Right ventricle myocardium superior (tissue), 1 donor: ENCODE measurements around the gene ADGRG7. TPM values are rescaled to one million over a fixed set of nuclear protein-coding genes. Genes with fewer than 3 reads are reported as not detected.
A peak's percentile ranks its signal among the peaks of the same experiment; 100 is the strongest.

ENCODE experiments used
- ATAC-seq: fragments of 200-7000 bp; cut with Tn5 transposase; one replicate; pipeline ENCODE4 v1.9.1; 2020; ENCODE audit warnings: mild to moderate bottlenecking; ENCODE audit not compliant: poor library complexity
- DNase-seq: peaks from one replicate; pipeline ENCODE4 v3.0.0-alpha.2; 2020
- intact Hi-C: fragments of 100-400 bp; cut with DNase I; formaldehyde crosslinking; loops from one replicate; pipeline ENCODE4 v1.11.2; 2022
- total RNA-seq: library from RNA; stranded (reverse); fragmentation: NEBNext Ultra II Directional; extraction: Animal tissue kit (Norgen Biotek cat#: 25700); gene quantifications from one replicate; pipeline ENCODE4 v1.2.1, GENCODE V29; 2021
- donor health status: DM: no; HTN: yes; CAD: no; lungs with severe emphysema.

ADGRG7 gene
- total RNA-seq, 1 donor from 2014 or later = not detected

DNA sequence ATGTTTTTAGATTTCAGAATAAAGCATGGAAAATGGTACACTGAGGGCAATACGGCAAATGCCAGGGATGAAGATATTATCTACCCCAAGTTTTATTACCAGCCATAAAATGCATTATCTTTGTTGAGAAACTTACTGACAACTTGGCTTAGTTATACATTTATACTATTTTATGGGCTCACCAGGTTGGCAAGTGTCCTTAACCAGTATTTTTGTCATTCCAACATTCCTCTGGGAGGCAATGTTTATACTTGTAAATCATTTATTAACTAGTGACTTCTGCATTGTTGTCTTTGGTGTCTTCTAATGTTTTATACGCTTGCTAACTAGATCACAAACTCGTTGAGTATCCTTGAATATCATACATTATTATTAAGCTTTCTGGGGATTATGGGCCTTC, 18.0 kb upstream of the ADGRG7 start:
- ATAC-seq (no peak), DNase-seq (no peak)
- intact Hi-C loops = loop anchor here (2.0 to 10.0 kb wide), 3 partner anchors 129 to 759 kb away; no protein-coding TSS in a partner anchor

DNA sequence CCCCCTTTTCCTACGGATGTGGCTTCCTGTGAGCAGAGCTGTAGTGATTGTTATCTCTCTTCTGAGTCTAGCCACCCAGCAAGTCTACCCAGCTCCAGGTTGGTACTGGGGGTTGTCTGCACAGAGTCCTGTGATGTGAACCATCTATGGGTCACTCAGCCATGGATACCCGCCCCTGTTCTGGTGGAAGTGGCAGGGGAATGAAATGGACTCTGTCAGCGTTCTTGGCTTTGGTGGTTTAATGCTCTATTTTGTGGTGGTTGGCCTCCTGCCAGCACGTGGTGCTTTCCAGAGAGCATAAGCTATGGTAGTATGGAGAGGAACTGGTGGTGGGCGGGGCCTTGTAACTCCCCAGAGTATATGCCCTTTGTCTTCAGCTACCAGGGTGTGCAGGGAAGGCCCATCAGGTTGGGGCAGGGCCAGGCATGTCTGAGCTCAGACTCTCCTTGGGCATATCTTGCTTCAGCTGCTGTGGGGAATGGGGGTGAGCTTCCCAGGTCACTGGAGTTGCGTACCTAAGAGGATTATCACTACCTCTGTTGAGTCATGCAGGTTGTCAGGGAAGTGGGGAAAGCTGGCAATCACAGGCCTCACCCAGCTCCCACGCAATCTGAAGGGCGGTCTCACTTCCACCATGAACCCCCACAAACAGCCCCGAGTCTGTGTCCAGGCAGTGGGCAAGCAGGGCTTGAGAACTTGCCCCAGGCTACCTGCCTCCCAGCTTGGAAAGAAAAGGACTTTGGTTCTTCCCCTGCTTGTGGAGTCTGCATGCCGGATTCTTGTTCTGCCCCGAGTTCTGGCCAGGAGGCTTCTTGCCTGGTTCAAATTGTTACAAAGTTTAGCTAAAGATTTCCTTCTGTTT, 9.0 kb upstream of the ADGRG7 start:
- intact Hi-C loops = no loop called here
- no peak for ATAC-seq
- DNase-seq = no peak

DNA sequence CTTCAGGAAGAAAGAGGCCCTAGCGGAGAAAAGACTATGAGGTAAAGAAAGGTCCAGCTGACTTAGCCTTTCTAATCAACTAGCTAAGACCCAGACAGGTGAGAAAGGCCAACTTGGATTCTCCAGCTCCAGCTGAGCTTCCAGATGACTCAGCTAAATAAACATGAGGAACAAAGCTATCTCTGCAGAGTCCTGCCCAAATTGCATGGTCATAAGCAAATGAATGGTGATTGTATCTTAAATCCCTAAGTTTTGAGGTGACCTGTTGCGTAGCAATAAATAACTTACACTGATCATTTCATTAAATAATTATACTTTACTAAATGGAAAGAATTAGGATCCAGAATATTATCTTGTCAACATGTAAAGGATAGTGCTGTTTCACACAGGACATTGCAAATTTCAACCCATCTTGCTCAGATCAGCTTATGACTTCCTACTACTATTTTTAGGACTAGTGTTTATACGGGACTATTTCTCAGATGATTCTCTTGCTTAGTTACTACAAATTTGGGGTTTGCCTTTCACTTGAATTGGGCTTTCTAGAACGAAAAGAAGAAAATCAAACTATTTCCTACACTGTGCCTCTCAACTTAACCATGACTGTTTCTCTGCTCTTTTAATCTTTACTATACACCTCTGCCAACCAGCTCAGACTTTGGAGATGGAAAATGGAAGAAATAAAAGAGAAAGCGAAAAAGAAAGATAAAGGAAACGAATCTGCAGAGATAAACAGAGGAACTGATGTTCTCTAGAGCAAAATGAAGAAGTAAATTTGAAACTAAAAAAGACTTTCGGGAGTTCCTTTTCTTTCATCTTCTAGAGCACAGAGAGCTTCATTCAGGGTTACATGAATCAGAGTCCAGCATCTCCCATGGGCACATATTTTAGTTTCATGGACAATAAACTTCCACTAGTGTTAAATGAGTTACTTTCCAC, 6.6 kb upstream of the ADGRG7 start:
- intact Hi-C loops = no loop called here
- no peak for DNase-seq
- ATAC-seq = peak; percentile 38

DNA sequence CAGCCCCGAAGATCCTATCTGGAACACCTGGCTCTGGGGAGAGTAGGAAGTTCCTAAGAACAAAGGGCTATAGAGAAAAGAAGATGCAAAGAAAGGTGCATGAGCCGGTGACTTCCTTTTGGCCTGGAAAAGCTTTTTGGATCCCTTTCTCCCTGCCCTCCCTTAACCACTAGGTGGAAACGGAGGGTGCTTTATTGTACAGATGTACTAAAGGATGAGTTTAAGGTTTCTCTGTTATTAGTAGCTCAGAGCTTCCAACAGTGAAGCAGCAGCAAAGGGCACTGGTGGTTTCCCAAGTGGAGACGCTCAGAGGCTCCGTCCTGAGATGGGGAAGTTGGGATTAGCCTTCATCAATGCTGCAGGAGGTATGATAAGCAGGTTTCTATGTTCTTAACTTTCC, 5.9 kb upstream of the ADGRG7 start:
- intact Hi-C loops = no loop called here

DNA sequence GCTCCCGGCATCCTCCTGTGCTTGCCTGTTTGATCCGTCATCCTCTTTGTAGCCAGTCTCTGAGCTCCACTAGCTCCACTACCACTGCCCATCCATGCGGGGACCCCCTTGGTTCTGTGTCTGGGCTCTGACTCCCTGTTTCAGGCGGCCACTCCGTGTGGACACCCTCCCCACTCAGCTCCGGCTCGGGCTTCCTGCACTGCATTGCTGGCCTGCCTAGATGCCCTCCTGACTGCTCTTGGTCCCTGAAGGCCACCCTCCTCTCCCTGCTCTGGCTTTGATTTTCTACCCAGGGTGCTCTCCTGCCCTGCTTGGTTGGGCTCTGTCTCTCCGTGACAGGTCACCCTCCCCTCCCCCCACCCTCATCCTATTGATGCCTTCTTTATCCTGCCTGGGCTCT, 4.0 kb upstream of the ADGRG7 start:
- ATAC-seq (no peak), DNase-seq (no peak)
- intact Hi-C loops = no loop called here

More for the DNA sequence above, 5.9 kb upstream of the ADGRG7 start:
- peak; percentile 60 for ATAC-seq
- no peak for DNase-seq

DNA sequence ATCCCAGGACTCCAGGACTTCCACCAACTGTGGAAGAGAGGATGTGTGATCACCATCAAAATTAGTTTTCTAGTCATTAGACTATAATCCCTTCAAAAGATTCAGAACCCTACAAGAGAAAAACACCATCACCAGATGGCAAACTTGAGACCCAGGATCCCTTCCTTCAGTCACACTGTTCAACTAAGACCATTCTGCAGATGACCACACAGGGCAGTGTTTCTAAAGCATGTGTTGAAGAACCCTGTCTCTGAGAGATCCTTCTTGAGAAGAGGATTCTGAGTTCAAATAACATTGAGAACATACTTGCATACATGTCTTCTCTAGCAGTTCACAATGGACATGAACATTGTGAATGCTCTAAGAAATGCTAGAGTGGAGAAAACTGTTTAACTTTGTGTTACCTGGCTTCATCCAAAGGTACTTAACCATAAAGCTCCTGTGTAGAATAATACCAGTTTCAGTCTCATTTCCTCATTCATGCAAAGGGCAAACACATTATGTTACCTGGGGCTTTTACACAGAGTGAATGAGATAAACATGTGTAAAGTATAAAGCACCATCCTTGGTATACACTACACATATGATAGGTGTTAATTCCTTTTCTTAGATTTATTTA, 2.4 kb upstream of the ADGRG7 start:
- DNase-seq (no peak), ATAC-seq (no peak)
- intact Hi-C loops = no loop called here

DNA sequence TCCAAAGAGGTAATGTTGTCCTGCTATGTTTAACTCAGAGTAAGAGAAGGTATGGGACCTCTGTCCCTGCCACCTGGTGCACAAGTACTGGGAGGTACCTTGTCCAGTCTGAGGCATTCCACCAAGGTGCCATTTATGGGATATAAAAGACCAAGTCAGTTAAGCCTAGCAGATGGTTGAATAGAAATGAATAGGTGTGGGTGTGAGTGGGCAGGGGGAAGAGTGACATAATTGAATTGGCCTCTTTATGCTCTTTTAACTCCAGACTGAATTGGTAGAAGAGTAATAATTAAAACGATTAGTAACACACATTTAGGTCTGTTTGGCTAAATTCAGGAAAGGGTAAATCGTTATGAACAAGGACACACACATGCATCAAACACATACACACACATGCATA, 562 bp downstream of the ADGRG7 start:
- intact Hi-C loops = no loop called here
- no peak for ATAC-seq
- no peak for DNase-seq

DNA sequence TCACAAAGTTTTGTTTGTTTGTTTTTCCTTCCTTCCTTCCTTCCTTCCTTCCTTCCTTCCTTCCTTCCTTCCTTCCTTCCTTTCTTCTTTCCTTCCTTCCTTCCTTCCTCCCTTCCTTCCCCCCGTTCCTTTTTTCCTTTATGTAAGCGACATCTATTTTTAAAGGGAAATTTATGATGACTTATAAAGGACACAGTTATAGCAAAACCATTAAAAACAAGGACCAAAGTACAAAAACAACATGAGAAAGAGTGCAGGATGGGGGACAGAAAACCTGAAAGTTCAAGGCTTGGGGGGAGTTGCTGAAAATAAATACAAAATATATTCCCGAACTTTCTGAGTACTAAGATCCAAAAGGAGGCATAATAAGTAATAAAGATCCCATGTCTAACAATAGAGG, 1.8 kb downstream of the ADGRG7 start:
- intact Hi-C loops = no loop called here
- no peak for DNase-seq
- ATAC-seq = no peak

DNA sequence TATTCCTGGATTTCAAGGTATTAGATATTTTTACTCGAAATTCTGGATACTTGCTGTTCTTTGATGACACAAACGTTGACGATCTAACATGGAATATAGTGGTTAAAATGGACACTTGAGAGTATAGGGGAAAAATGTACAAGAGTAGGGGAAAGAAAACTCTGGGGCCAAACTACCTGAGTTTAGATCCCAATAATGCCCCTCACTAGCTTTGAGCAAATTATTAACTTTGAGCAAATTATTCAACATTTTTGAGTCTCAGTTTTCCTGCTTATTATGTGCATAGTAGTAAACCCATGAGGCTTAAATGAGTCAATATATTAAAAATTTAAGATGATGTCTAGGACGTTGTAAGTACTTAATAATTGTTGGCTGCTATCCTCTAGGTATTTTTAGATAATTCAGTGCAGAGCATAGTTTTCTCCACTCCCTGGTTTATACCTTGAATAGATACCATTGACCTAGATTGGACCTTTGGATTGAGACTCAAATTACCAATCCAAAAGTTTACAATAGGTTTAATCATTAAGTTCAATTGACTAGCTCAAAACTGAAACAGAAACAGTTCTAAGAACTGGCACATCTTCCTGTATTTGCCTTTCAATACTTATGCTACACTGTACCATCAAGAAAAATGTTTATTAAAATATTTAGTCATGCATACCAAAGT, 4.5 kb downstream of the ADGRG7 start:
- ATAC-seq (no peak), DNase-seq (no peak)
- intact Hi-C loops = no loop called here

DNA sequence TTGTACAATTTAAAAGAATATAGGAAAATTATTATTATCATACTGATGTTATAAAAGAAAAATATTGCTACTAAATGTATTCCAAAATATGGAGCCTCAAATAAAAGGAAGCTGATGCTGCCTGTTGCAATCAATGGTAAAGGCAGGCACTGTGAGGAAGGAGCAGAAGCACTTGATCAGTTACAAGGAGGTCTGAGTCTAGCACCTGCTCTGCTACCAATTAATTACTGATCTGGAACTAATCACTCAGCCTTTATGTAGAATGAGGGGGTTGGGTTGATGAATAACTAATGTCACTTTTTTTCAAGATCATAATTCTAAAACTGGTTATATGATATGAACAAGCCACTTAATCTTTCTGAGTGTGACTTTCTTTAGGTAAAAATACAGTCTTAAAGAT, 5.5 kb downstream of the ADGRG7 start:
- ATAC-seq (no peak), DNase-seq (no peak)
- intact Hi-C loops = no loop called here

DNA sequence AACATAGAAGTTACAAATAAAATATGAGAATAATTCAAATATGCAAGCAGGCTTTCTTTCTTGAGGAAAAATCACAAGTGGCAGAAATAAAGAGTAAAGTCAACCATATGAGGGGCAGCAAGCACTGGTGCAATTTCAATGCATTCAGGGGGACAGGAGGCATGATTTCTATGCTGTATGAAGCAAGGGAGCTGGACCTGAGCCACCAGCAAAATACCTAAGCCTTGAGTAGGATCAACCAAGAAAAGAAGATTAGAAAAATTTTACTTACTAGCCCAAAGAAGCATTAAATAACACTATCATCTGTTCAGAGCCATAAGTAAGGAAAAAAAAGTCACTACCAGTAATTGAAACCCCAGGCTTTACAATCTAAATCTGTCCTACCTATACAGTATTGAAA, 6.3 kb downstream of the ADGRG7 start:
- intact Hi-C loops = no loop called here
- ATAC-seq = no peak

DNA sequence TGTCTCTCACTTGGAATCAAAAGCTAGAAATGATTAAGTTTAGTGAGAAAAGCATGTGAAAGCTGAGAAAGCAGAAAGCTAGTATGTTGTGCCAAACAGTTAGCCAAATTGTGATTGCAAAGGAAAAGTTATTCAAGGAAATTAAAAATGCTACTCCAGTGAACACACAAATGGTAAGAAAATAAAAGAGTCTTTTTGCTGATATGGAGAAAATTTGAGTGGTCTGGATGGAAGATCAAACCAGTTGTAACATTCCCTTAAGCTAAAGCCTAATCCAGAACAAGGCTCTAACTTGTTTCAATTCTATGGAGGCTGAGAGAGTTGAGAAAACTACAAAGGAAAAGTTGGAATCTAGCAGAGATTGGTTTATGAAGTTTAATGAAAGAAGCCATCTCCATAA, 11.8 kb downstream of the ADGRG7 start:
- ATAC-seq (no peak), DNase-seq (no peak)
- intact Hi-C loops = no loop called here

More for the DNA sequence above, 6.3 kb downstream of the ADGRG7 start:
- DNase-seq = no peak

DNA sequence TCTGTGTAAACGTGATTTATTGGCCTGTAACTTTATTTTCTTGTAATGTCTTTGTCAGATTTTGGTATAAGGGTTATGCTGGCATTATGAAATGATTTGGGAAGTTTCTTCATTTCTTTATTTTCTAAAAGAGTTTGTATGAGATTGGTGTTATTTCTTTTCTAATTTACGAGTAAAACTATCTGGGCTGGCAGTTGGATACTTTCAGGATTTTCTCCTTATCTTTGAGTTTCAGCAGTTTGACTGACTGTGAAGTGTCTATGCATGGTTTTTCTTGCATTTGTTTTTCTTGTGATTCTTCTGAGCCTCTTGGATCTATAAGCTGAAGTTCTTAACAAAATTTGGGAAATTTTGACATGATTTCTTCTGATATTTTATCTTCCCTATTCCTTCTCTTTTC, 18.1 kb downstream of the ADGRG7 start:
- DNase-seq (no peak), ATAC-seq (no peak)
- intact Hi-C loops = no loop called here

DNA sequence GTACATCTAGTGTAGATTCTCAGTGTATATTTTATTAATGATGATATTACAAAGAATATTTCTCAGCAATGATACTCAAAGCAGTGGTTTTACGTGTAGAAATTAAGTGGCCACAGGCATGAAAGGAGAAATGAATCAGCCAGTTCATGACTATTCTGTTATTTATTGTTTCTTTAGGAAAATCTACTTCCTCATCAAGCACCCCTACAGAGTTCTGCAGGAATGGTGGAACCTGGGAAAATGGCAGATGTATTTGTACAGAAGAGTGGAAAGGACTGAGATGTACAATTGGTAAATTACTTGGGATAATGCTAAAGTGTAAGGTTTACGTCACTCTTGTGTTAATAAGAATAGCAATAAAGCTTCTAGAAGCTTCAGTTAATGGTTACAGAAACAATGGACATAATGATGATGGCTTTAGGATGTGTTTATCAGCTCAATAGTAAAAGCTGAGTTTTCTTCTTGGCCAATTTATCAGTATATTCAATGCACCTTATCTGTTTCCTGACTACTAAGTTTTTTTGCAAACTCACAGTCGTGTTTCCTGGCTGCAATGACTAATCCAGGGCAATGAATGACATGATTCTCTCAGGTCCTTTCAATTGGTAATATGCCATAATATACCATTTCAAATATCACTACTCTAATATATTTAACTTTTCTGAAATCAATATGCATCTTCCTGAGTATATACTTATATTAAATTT, 20.2 kb downstream of the ADGRG7 start:
- intact Hi-C loops = no loop called here
- ATAC-seq = no peak

DNA sequence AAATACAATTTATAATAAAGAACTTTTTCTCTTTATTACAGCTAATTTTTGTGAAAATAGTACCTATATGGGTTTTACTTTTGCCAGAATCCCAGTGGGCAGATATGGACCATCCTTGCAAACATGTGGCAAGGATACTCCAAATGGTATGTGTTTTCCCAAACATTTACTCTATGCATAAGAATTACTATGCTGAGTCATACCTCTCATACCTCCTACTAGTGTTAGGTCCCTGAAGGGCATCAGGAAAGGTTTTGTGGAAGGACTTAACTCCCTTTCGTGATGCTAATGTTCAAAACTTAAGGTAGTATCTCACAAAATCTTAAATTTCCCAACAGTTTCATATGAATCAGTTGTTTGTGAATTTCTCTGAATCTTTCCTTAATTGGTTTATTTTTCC, 21.3 kb downstream of the ADGRG7 start:
- intact Hi-C loops = no loop called here
- DNase-seq (no peak), ATAC-seq (no peak)

More for the DNA sequence above, 20.2 kb downstream of the ADGRG7 start:
- DNase-seq = no peak

DNA sequence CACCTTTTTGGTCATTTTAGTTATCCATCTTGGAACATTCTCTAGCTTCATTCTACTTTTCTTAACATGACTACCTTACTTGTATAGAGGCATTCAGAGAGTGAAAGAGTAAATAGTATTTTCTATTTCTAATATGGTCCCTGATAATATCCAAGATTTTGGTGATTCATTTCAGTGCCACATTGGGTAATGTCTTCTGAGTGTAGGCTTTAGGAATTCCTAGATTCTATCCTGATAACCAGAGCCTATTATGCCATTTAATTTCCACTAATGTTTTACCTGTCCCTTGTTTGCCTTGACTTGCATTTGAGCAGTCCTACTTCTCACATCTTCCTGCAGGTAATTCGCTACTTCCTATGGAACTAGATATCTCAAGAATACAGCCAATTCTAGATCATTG, 21.8 kb downstream of the ADGRG7 start:
- intact Hi-C loops = no loop called here
- ATAC-seq = no peak
- no peak for DNase-seq

DNA sequence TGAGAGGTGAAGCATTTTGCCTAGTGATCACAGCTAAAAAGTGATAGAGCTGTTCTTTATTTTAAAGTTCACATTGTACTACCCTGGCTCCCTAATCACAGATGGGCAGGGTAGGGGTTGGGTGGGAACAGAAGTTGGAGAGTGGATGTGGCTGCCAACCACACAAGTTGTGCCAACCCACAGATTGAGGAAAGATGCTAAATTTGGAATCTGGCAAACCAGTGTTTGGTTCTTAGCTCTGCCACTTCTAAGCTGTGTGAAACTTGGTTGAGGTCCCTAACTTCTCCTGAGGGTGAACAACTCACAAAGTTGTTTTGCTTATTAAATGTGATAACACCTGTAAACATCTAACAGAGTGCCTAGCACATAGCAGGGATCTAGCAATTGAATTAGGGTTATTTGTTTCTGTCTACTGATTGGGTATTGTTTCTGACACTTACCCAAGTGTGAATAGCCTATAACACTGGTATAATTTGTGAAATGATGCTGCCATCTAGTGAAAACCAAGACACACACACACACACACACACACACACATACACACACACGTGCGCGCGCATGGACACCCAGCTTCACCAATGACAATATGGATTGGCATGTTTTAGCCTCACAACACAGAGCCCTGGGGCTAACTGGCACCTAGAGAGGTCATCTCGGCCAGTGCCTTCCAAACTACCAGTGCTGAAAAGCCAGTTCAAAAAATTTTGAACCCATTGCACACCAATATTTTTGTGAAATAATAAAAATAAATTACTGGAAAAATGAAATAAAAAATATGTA, 25.3 kb downstream of the ADGRG7 start:
- intact Hi-C loops = no loop called here
- ATAC-seq = peak; percentile 70
- no peak for DNase-seq
